HepG2 (cell line): ENCODE data around the gene DDAH2. TPM values are rescaled to one million over a fixed set of nuclear protein-coding genes. Genes with fewer than 3 reads are reported as not detected.

ENCODE experiments used
- EP300 ChIP-seq, 3 experiments: sonication (generic) in 1 of 3; formaldehyde crosslinking in 1 of 3; IDR thresholded peaks; 2 replicates each; pipeline versions ENCODE4 v1.5.1 to v1.6.1; 2011 to 2020; ENCODE audit warnings: low read depth in 2 of 3, low read length in 2 of 3, borderline replicate concordance in 1 of 3, improper control_type of control experiment in 1 of 3, mild to moderate bottlenecking in 1 of 3, missing genetic modification reagents in 1 of 3, moderate library complexity in 1 of 3
- FOSL2 ChIP-seq: sonication (generic); formaldehyde crosslinking; IDR thresholded peaks from 2 replicates; pipeline ENCODE4 v1.4.0; 2020; ENCODE audit warnings: missing genetic modification reagents
- GPN1 ChIP-seq: sonication (generic); formaldehyde crosslinking; IDR thresholded peaks from 2 replicates; pipeline ENCODE4 v1.5.1; 2020; ENCODE audit warnings: missing genetic modification reagents, borderline replicate concordance
- HIVEP1 ChIP-seq: sonication (generic); formaldehyde crosslinking; IDR thresholded peaks from 2 replicates; pipeline ENCODE4 v1.4.0; 2020; ENCODE audit warnings: mild to moderate bottlenecking, missing genetic modification reagents
- IRF1 ChIP-seq: sonication (generic); formaldehyde crosslinking; IDR thresholded peaks from 2 replicates; pipeline ENCODE4 v1.4.0; 2020; ENCODE audit warnings: low read depth, mild to moderate bottlenecking, missing genetic modification reagents
- JUN ChIP-seq: sonication (generic); formaldehyde crosslinking; IDR thresholded peaks from 2 replicates; pipeline ENCODE4 v1.4.0; 2020; ENCODE audit warnings: mild to moderate bottlenecking, missing genetic modification reagents
- MLLT10 ChIP-seq: sonication (generic); formaldehyde crosslinking; IDR thresholded peaks from 2 replicates; pipeline ENCODE4 v1.4.0; 2020; ENCODE audit warnings: missing genetic modification reagents
- PHF5A ChIP-seq: IDR thresholded peaks from one replicate; pipeline ENCODE4 v1.6.1; 2018; ENCODE audit warnings: low read depth, missing genetic modification reagents; ENCODE audit not compliant: unreplicated experiment
- SETDB1 ChIP-seq: sonication (generic); formaldehyde crosslinking; IDR thresholded peaks from 2 replicates; pipeline ENCODE4 v1.5.1; 2020; ENCODE audit warnings: missing genetic modification reagents, mild to moderate bottlenecking, borderline replicate concordance
- SP1 ChIP-seq, 2 experiments: fragments of 450-650 bp in 1 of 2; sonication (generic) in 1 of 2; formaldehyde crosslinking in 1 of 2; IDR thresholded peaks; 2 replicates each; pipeline versions ENCODE4 v1.4.0 to v1.6.1; 2016 to 2020; ENCODE audit warnings: missing genetic modification reagents in 1 of 2
- WIZ ChIP-seq: sonication (generic); formaldehyde crosslinking; IDR thresholded peaks from 2 replicates; pipeline ENCODE4 v1.5.1; 2020; ENCODE audit warnings: mild to moderate bottlenecking, missing genetic modification reagents
- XBP1 ChIP-seq: sonication (generic); formaldehyde crosslinking; IDR thresholded peaks from 2 replicates; pipeline ENCODE4 v1.5.0; 2020; ENCODE audit warnings: missing genetic modification reagents
- ZBTB21 ChIP-seq: sonication (generic); formaldehyde crosslinking; IDR thresholded peaks from 2 replicates; pipeline ENCODE4 v1.4.0; 2020; ENCODE audit warnings: missing genetic modification reagents
- ZFP37 ChIP-seq: sonication (generic); formaldehyde crosslinking; IDR thresholded peaks from 2 replicates; pipeline ENCODE4 v1.4.0; 2020; ENCODE audit warnings: missing genetic modification reagents, borderline replicate concordance
- ZIK1 ChIP-seq: sonication (generic); formaldehyde crosslinking; IDR thresholded peaks from 2 replicates; pipeline ENCODE4 v1.5.0; 2020; ENCODE audit warnings: mild to moderate bottlenecking, low read depth, missing genetic modification reagents, borderline replicate concordance
- ZNF20 ChIP-seq: sonication (generic); formaldehyde crosslinking; IDR thresholded peaks from 2 replicates; pipeline ENCODE4 v1.4.0; 2020; ENCODE audit warnings: mild to moderate bottlenecking, moderate library complexity, missing genetic modification reagents
- ZNF879 ChIP-seq: sonication (generic); formaldehyde crosslinking; IDR thresholded peaks from 2 replicates; pipeline ENCODE4 v1.8.1; 2023; ENCODE audit warnings: missing genetic modification reagents
- ZNF883 ChIP-seq: sonication (generic); formaldehyde crosslinking; IDR thresholded peaks from 2 replicates; pipeline ENCODE4 v1.5.1; 2020; ENCODE audit warnings: mild to moderate bottlenecking, missing genetic modification reagents; ENCODE audit errors: not compliant biosample characterization
- ZSCAN20 ChIP-seq: sonication (generic); formaldehyde crosslinking; IDR thresholded peaks from 2 replicates; pipeline ENCODE4 v1.4.0; 2020; ENCODE audit warnings: missing genetic modification reagents, mild to moderate bottlenecking, borderline replicate concordance
- polyA plus RNA-seq, 8 experiments: library from polyadenylated mRNA; depleted of rRNA in 3 of 8; stranded (reverse) in 7 of 8; unstranded in 1 of 8; fragments of >200 nt; fragmentation: Illumina TruSeq in 4 of 8; extraction: Trizol in 4 of 8; gene quantifications; 2 replicates each; pipeline versions ENCODE4 v1.2.1 to v1.2.3, GENCODE V29; 2011 to 2016; ENCODE audit warnings: low read depth in 4 of 8, missing spikeins in 1 of 8, mixed read lengths in 1 of 8; ENCODE audit not compliant: insufficient read depth in 1 of 8
- total RNA-seq, 5 experiments: library from RNA; depleted of rRNA; stranded (reverse); fragments of >200 nt; fragmentation: Illumina TruSeq; extraction: Trizol; gene quantifications; 2 replicates each; pipeline ENCODE4 v1.2.3, GENCODE V29; 2016; ENCODE audit warnings: low read depth in 1 of 5
- TF ChIP-seq, protein P1 (sequence below): IDR thresholded peaks from 2 replicates; pipeline ENCODE4 v1.6.1; 2018; ENCODE audit warnings: missing genetic modification reagents
- TF ChIP-seq, protein P2 (sequence below): IDR thresholded peaks from 2 replicates; pipeline ENCODE4 v1.4.0; 2020; ENCODE audit warnings: mild to moderate bottlenecking, missing genetic modification reagents

The DDAH2 gene
- total and polyA plus RNA-seq, 2 of the 13 experiments (the other 11 are each of a cell fraction or from before 2014, with no cell fraction given): 16.4 to 21.1 TPM

GRCh38 chr6:31736021-31736767, 7.1 kb upstream of the DDAH2 start, which contains the start of gene CLIC1 (continued):
- TF ChIP-seq ZSCAN20: peak; percentile 48; the same call in 1 of the 2 replicates
- no peak for TF ChIP-seq SETDB1 (CRISPR knock-in tag)
- no peak for TF ChIP-seq WIZ (CRISPR knock-in tag)
- peak; percentile 98 for TF ChIP-seq FOSL2 (CRISPR knock-in tag)
- TF ChIP-seq ZNF879 (CRISPR knock-in tag): 0 out of 2 replicates have a peak, but pooled peaks have one; percentile 78
- TF ChIP-seq ZNF883: peak; percentile 35
- TF ChIP-seq IRF1: no peak
- peak in 1 of 2 experiments; percentile 65; a peak in 2 of 4 replicates for TF ChIP-seq EP300 (IDR thresholded peaks at IDR 0.05; ENCODE audit: low read depth in 2 of 2, low read length in 2 of 2)
- TF ChIP-seq EP300 (CRISPR knock-in tag; IDR thresholded peaks at IDR 0.05; ENCODE audit: borderline replicate concordance): peak; percentile 45; the same call in 1 of the 2 replicates
- TF ChIP-seq ZIK1 (CRISPR knock-in tag): no peak; the same call in none of the 2 replicates
- peak; percentile 22; the same call in 1 of the 2 replicates for TF ChIP-seq ZFP37 (CRISPR knock-in tag)
- no peak for TF ChIP-seq SP1 (IDR thresholded peaks at IDR 0.05)
- peak; percentile 68 for TF ChIP-seq SP1 (CRISPR knock-in tag; IDR thresholded peaks at IDR 0.05)
- no peak for TF ChIP-seq ZNF20 (CRISPR knock-in tag)
- peak; percentile 99 for TF ChIP-seq HIVEP1 (CRISPR knock-in tag)
- TF ChIP-seq MLLT10 (CRISPR knock-in tag): peak; percentile 27; the same call in 1 of the 2 replicates
- TF ChIP-seq JUN (CRISPR knock-in tag): peak; percentile 85
- no peak for TF ChIP-seq GPN1
- TF ChIP-seq, protein P1, sequence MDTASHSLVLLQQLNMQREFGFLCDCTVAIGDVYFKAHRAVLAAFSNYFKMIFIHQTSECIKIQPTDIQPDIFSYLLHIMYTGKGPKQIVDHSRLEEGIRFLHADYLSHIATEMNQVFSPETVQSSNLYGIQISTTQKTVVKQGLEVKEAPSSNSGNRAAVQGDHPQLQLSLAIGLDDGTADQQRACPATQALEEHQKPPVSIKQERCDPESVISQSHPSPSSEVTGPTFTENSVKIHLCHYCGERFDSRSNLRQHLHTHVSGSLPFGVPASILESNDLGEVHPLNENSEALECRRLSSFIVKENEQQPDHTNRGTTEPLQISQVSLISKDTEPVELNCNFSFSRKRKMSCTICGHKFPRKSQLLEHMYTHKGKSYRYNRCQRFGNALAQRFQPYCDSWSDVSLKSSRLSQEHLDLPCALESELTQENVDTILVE: peak; percentile 72; the same call in 1 of the 2 replicates
- TF ChIP-seq ZBTB21 (CRISPR knock-in tag): no peak
- no peak for TF ChIP-seq PHF5A (CRISPR knock-in tag)
- TF ChIP-seq, protein P2, sequence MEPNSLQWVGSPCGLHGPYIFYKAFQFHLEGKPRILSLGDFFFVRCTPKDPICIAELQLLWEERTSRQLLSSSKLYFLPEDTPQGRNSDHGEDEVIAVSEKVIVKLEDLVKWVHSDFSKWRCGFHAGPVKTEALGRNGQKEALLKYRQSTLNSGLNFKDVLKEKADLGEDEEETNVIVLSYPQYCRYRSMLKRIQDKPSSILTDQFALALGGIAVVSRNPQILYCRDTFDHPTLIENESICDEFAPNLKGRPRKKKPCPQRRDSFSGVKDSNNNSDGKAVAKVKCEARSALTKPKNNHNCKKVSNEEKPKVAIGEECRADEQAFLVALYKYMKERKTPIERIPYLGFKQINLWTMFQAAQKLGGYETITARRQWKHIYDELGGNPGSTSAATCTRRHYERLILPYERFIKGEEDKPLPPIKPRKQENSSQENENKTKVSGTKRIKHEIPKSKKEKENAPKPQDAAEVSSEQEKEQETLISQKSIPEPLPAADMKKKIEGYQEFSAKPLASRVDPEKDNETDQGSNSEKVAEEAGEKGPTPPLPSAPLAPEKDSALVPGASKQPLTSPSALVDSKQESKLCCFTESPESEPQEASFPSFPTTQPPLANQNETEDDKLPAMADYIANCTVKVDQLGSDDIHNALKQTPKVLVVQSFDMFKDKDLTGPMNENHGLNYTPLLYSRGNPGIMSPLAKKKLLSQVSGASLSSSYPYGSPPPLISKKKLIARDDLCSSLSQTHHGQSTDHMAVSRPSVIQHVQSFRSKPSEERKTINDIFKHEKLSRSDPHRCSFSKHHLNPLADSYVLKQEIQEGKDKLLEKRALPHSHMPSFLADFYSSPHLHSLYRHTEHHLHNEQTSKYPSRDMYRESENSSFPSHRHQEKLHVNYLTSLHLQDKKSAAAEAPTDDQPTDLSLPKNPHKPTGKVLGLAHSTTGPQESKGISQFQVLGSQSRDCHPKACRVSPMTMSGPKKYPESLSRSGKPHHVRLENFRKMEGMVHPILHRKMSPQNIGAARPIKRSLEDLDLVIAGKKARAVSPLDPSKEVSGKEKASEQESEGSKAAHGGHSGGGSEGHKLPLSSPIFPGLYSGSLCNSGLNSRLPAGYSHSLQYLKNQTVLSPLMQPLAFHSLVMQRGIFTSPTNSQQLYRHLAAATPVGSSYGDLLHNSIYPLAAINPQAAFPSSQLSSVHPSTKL (CRISPR knock-in tag): peak; percentile 78
- no peak for TF ChIP-seq XBP1 (CRISPR knock-in tag)
